HEK293T (cell line): ENCODE data around the gene ADAM22.

Experiments used
- BHLHE40 ChIP-seq: fragments of 450-650 bp; IDR thresholded peaks from 2 replicates; pipeline ENCODE4 v1.6.1; 2016; ENCODE audit warnings: mild to moderate bottlenecking, moderate library complexity, borderline replicate concordance
- FOXK2 ChIP-seq: fragments of 450-650 bp; IDR thresholded peaks from 2 replicates; pipeline ENCODE4 v1.6.1; 2016; ENCODE audit warnings: mild to moderate bottlenecking
- FOXM1 ChIP-seq: fragments of 450-650 bp; IDR thresholded peaks from 2 replicates; pipeline ENCODE4 v1.6.1; 2017; ENCODE audit warnings: mild to moderate bottlenecking, borderline replicate concordance
- HDGF ChIP-seq: fragments of 450-650 bp; IDR thresholded peaks from 2 replicates; pipeline ENCODE4 v1.6.1; 2017; ENCODE audit warnings: antibody characterized with exemption, borderline replicate concordance
- NFRKB ChIP-seq: fragments of 450-650 bp; IDR thresholded peaks from 2 replicates; pipeline ENCODE4 v1.6.1; 2016; ENCODE audit warnings: mild to moderate bottlenecking, moderate library complexity
- SP1 ChIP-seq: fragments of 450-650 bp; IDR thresholded peaks from 2 replicates; pipeline ENCODE4 v1.6.1; 2017
- SUZ12 ChIP-seq: fragments of 450-650 bp; IDR thresholded peaks from 2 replicates; pipeline ENCODE4 v1.6.1; 2016; ENCODE audit warnings: mild to moderate bottlenecking

DNA sequence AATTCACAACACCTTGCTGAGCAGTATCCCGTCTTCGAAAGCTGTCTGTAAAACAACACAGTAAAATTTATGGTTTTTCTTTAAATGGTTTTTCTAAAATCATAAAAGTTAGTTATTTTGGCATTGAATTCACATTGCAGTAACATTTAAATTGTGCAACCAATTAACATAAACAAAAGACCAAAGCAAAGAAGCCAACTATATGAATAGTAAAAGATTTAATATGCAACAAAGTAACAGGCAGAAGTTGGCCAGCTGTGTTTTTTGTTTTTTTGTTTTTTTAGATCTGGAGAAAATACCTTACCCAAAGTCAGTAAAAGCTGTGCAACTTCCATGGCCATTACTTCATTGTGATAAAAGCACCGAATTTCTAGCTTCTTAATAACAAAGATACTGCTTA lies 274.5 kb downstream of the ADAM22 start:
- TF ChIP-seq FOXM1 (no peak), BHLHE40 (no peak), FOXK2 (no peak), NFRKB (no peak), SP1 (no peak), HDGF (no peak), SUZ12 (no peak)
